Measurements from ENCODE around the gene KLHDC4. TPM values are rescaled to one million over a fixed set of nuclear protein-coding genes. Genes with fewer than 3 reads are reported as not detected.

KLHDC4 gene
- total RNA-seq, 1 experiment from 2014 or later = 76.2 TPM

DNA sequence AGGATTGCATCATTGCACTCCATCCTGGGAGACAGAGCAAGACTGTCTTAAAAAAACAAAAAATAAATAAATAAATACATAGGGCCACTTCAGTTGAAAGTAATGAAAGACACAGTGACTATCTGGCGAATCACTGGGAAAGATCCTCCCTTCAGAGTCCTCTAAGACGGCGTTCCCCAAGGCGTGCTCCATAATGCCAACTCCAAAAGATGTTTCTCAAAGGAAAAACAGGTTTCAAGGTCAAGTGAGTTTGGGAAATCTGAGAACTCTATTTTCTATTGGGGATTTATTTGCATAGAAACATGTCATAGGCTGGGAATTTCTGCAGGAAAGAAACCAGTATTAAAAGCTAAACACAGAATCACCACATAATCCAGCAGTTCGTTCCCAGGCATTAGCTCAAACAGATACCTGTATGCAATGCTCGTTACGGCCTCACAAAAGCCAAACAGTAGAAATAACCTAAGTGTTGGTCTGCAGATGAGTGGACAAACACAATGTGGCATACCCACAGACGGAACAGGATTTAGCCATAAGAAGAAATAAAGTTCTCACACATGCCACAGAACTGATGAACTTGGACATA is 7.9 kb downstream of the KLHDC4 start:
- Histone ChIP-seq H3K23ac (ENCODE audit: insufficient read length, low read depth, low read length) (no peak overlapping the region), H2AFZ (ENCODE audit: low read length) (no peak overlapping the region), H2AK5ac (ENCODE audit: insufficient read length, low read length) (no peak overlapping the region), H3T11ph (ENCODE audit: low read length) (no peak overlapping the region), H3K4me1 (ENCODE audit: insufficient read depth, low read length) (no peaks in the 10 kb centered on the region), H2BK12ac (ENCODE audit: insufficient read length, low read depth, low read length) (peak overlapping the region; percentile 30), H3K14ac (ENCODE audit: insufficient read depth, low read length) (no peak overlapping the region), H3K9ac (ENCODE audit: extremely low read depth, insufficient read length, low read length) (no peak overlapping the region), H4K5ac (ENCODE audit: insufficient read length, low read depth, low read length) (no peak overlapping the region), H4K8ac (replicated peaks; ENCODE audit: insufficient read length, low read depth, low read length) (no peak overlapping the region), H2BK15ac (ENCODE audit: low read depth, low read length) (no peak overlapping the region), H3K79me1 (ENCODE audit: insufficient read depth, low read depth, low read length, poor library complexity, severe bottlenecking) (peaks cover 5% of the 10 kb centered on the region), H3K27me3 (ENCODE audit: insufficient read depth, low read length) (no peaks in the 10 kb centered on the region), H3K9me3 (ENCODE audit: control insufficient read depth, low read depth, low read length) (no peaks in the 10 kb centered on the region), H3K4me2 (ENCODE audit: insufficient read depth, insufficient read length, low read length) (no peak overlapping the region), H4K91ac (ENCODE audit: insufficient read length, low read depth, low read length) (no peak overlapping the region), H4K20me1 (ENCODE audit: control insufficient read depth, insufficient read depth, insufficient read length) (no peaks in the 10 kb centered on the region), H3K27ac (ENCODE audit: insufficient read length, low read depth, low read length) (no peak overlapping the region), H3K79me2 (ENCODE audit: insufficient read depth, low read length) (peaks cover 4% of the 10 kb centered on the region; the same call in 1 of the 2 replicates), H2BK120ac (ENCODE audit: low read depth, low read length, poor library complexity, severe bottlenecking) (no peak overlapping the region), H3K18ac (ENCODE audit: insufficient read length, low read depth, low read length) (no peak overlapping the region), H3K4ac (ENCODE audit: low read depth, low read length) (no peak overlapping the region), H2BK5ac (ENCODE audit: insufficient read length, low read length) (no peak overlapping the region), H3K56ac (ENCODE audit: insufficient read length, low read depth, low read length) (no peak overlapping the region), H3K23me2 (ENCODE audit: insufficient read length, low read depth, low read length, poor library complexity, severe bottlenecking) (no peaks in the 10 kb centered on the region), H2BK20ac (ENCODE audit: low read depth, low read length, poor library complexity, severe bottlenecking) (no peak overlapping the region)
- no peak for DNase-seq
- H3K36me3 Mint-ChIP-seq (ENCODE audit: insufficient read depth in 1 of 3, low read depth in 3 of 3) = peaks cover 37 to 89% (median 84%) of the 10 kb centered on the region in 3 experiments; a peak in 6 of 7 replicates
- H3K4me3 Mint-ChIP-seq = no peak overlapping the region
- H3K9me3 Mint-ChIP-seq = no peaks in the 10 kb centered on the region
- no peak overlapping the region; a peak in 1 of 7 replicates for H3K27ac Mint-ChIP-seq
- TF ChIP-seq, protein P1, sequence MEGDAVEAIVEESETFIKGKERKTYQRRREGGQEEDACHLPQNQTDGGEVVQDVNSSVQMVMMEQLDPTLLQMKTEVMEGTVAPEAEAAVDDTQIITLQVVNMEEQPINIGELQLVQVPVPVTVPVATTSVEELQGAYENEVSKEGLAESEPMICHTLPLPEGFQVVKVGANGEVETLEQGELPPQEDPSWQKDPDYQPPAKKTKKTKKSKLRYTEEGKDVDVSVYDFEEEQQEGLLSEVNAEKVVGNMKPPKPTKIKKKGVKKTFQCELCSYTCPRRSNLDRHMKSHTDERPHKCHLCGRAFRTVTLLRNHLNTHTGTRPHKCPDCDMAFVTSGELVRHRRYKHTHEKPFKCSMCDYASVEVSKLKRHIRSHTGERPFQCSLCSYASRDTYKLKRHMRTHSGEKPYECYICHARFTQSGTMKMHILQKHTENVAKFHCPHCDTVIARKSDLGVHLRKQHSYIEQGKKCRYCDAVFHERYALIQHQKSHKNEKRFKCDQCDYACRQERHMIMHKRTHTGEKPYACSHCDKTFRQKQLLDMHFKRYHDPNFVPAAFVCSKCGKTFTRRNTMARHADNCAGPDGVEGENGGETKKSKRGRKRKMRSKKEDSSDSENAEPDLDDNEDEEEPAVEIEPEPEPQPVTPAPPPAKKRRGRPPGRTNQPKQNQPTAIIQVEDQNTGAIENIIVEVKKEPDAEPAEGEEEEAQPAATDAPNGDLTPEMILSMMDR (conservative IDR thresholded peaks at IDR 0.05) = no peak
- no CpG with 5 or more reads among the region's 8 CpGs for WGBS (ENCODE audit: extremely low coverage, insufficient read length, low lambda C conversion rate)
- H3K4me1 Mint-ChIP-seq = no peaks in the 10 kb centered on the region
- H3K27me3 Mint-ChIP-seq (ENCODE audit: low read depth) = no peaks in the 10 kb centered on the region

All from H9 (cell line).